Measurements from ENCODE around the gene MTUS2.

DNA sequence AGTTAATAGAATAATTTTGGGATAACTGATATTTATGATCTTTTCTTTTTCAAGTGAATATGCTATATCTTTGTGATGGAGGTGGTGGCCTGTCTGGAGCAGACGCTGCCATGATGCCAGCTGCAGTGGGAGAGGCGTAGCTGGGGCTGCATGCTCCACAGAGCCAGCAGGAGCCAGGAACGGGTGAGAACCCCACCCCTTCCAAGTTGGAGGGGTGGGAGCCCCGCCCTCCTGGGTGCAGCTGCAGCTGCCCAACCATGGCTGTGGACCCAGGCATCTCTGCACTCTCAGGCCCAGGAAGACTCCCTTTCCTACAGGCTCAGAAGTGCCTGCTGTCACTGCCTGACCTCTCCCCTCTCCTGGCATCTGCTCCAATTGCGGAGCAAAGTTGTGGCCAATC is 402.3 kb downstream of the MTUS2 start:
- TF ChIP-seq, protein P1, sequence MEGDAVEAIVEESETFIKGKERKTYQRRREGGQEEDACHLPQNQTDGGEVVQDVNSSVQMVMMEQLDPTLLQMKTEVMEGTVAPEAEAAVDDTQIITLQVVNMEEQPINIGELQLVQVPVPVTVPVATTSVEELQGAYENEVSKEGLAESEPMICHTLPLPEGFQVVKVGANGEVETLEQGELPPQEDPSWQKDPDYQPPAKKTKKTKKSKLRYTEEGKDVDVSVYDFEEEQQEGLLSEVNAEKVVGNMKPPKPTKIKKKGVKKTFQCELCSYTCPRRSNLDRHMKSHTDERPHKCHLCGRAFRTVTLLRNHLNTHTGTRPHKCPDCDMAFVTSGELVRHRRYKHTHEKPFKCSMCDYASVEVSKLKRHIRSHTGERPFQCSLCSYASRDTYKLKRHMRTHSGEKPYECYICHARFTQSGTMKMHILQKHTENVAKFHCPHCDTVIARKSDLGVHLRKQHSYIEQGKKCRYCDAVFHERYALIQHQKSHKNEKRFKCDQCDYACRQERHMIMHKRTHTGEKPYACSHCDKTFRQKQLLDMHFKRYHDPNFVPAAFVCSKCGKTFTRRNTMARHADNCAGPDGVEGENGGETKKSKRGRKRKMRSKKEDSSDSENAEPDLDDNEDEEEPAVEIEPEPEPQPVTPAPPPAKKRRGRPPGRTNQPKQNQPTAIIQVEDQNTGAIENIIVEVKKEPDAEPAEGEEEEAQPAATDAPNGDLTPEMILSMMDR (conservative IDR thresholded peaks at IDR 0.05; ENCODE audit: low read length) = no peak
- TF ChIP-seq EZH2phosphoT487 (IDR thresholded peaks at IDR 0.05; ENCODE audit: borderline replicate concordance) = no peak
